HG02571 (cell line): ENCODE data around the gene SENP8.
"Not testable (repeated sequence)": the region's sequence is repeated elsewhere in the genome, so short reads cannot be mapped to it uniquely, and the experiment has no call there.

Experiments
- ATAC-seq: cut with Tn5 transposase; IDR thresholded peaks from one replicate; pipeline ENCODE4 v1.9.1; 2021; ENCODE audit warnings: mild to moderate bottlenecking, moderate library complexity; ENCODE audit not compliant: unreplicated experiment

Gene SENP8

GRCh38 chr15:72154316-72154715 is 36.1 kb downstream of the SENP8 start:
- no peak for ATAC-seq

GRCh38 chr15:72155003-72155621 is 36.9 kb downstream of the SENP8 start:
- no peak for ATAC-seq

GRCh38 chr15:72155635-72156616 is 37.7 kb downstream of the SENP8 start:
- ATAC-seq = peak; percentile 70

GRCh38 chr15:72156928-72157327 is 38.7 kb downstream of the SENP8 start:
- ATAC-seq = no peak

- no peak for ATAC-seq
These were observed 42.6 kb downstream of the SENP8 start for GRCh38 chr15:72160696-72161245.

- no peak for ATAC-seq
These were observed 43.3 kb downstream of the SENP8 start for GRCh38 chr15:72161361-72162132.

GRCh38 chr15:72162569-72162968 is 44.4 kb downstream of the SENP8 start:
- ATAC-seq = no peak

GRCh38 chr15:72163719-72164118 is 45.5 kb downstream of the SENP8 start:
- ATAC-seq = no peak

- ATAC-seq = no peak
These were observed 48.7 kb downstream of the SENP8 start for GRCh38 chr15:72166716-72167417.

- ATAC-seq = no peak
These were observed 49.2 kb downstream of the SENP8 start for GRCh38 chr15:72167445-72167844.

- no peak for ATAC-seq
These were observed 50.1 kb downstream of the SENP8 start for GRCh38 chr15:72168131-72168807.

GRCh38 chr15:72168808-72169190 is 50.6 kb downstream of the SENP8 start:
- ATAC-seq = no peak

GRCh38 chr15:72169236-72169920 is 51.2 kb downstream of the SENP8 start:
- ATAC-seq = no peak

GRCh38 chr15:72169921-72170611 is 51.9 kb downstream of the SENP8 start:
- no peak for ATAC-seq

- ATAC-seq = no peak
These were observed 52.5 kb downstream of the SENP8 start for GRCh38 chr15:72170691-72171090.

- not testable (repeated sequence) for ATAC-seq
These were observed 53.8 kb downstream of the SENP8 start for GRCh38 chr15:72171978-72172377.

GRCh38 chr15:72172796-72173195 is 54.6 kb downstream of the SENP8 start:
- ATAC-seq = no peak

- no peak for ATAC-seq
These were observed 55.2 kb downstream of the SENP8 start for GRCh38 chr15:72173401-72173800.
